VCaP (cell line): ENCODE measurements around the gene ROBO1.

Source experiments
- H3K27ac ChIP-seq: fragments of 450-650 bp; 2 replicates; pipeline ENCODE4 v1.5.1; 2017
- CTCF ChIP-seq: fragments of 450-650 bp; conservative IDR thresholded peaks from 2 replicates; pipeline ENCODE4 v1.5.1; 2017; ENCODE audit warnings: mild to moderate bottlenecking, moderate library complexity

The ROBO1 gene

GRCh38 chr3:79247725-79248043 is 520.1 kb downstream of the ROBO1 start:
- no peak for TF ChIP-seq CTCF

GRCh38 chr3:79246875-79247724 is 520.7 kb downstream of the ROBO1 start:
- TF ChIP-seq CTCF, result no peak
- H3K27ac ChIP-seq, result no peak overlapping the region

More at GRCh38 chr3:79247725-79248043, 520.1 kb downstream of the ROBO1 start:
- no peak overlapping the region for H3K27ac ChIP-seq

DNA sequence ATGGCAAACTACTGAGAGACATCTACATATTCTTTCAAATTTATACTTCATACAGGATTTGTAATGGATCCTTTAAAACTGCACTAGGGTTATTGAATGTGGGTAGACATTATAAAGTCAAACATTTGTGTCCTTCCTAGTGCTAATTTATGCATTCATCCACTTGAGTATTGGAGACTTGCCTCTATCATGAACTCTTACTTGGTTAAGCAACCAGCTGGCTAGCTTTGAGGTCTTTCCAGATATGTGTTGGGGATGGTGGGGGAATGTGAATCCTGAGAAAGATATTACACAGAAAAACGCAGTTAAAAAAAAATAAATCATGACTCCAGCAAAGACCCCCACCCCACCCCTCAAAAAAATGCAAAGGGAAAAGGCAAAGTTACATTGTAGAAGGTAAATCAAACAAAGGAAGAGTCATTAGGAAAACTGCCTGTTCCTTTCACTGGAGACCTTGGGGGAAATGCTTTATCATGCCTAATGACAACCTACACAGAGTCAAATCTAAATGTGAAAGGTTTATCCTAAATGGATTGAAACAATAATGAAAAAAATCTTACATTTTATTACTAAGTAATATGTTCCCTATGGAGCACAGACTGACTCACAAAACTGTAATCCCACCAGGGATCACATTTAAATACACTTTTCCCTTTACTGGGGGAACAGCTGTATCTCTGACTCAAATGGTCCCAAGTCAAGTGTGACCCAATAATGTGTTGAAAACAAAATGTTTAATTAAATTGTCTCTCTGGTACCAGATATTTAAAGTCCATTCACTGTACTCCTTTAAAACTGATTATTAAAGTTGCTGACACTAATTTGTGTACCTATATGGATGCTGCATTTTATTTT is 522.3 kb downstream of the ROBO1 start:
- H3K27ac ChIP-seq, result no peak overlapping the region
- TF ChIP-seq CTCF, result no peak

GRCh38 chr3:79236496-79236895 is 531.3 kb downstream of the ROBO1 start:
- TF ChIP-seq CTCF, result no peak
- H3K27ac ChIP-seq, result no peak overlapping the region

DNA sequence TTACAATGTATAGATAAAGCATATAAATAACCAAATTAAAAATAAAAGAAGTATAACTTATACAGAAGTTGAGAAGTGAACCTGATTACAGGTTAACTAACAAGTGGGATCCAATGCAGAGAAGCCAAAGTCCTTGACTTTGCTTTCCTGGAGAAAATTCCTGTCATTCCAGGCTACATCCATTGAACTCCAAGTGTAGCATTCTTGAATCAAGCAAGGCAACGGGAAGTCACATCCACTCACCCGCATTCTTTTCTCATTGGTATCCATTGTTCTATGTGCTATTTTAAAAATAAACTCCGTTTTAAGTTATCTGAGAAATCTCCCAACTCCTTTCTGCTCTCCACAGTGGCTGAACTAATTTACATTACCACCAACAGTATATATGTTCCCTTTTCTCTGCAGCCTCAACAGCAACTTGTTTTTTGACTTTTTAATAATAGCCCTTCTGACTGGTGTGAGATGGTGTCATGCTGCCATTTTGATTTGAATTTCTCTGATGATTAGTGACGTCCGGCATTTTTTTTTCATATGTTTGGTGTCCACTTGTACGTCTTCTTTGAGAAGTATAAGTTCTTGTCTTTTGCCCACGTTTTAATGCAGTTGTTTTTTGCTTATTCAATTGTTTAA is 534.3 kb downstream of the ROBO1 start:
- no peak overlapping the region for H3K27ac ChIP-seq
- no peak for TF ChIP-seq CTCF

- H3K27ac ChIP-seq, result no peak overlapping the region
- TF ChIP-seq CTCF, result no peak
Measured at GRCh38 chr3:79230266-79230665, 537.5 kb downstream of the ROBO1 start.

DNA sequence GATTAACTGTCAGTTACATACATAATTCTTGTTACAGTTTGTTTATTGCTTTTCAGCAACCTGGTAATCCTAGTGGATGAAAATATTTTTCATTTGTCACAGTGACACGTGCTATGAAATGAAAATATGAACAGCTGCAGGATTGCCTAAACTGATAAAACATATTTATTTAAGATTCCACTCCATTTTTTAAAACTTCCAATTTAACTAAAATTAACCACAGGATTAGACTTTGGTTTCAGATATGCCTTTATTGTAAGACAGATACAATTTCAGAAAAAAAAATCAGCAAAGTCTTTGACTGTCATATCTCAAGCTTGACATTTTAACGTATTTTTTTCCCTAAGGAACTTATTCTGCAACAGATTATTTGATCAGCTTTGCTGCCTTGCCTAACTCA is 550.7 kb downstream of the ROBO1 start:
- no peak for TF ChIP-seq CTCF

More for the DNA sequence above, 550.7 kb downstream of the ROBO1 start:
- H3K27ac ChIP-seq, result no peak overlapping the region
